Neutrophil (primary cell): ENCODE data around the gene LRMDA.

Experiments
- H3K27ac ChIP-seq: fragments of 200-600 bp; sonication (generic); 2 replicates; pipeline ENCODE4 v1.5.1; 2016; ENCODE audit warnings: mild to moderate bottlenecking, moderate library complexity
- H3K27me3 ChIP-seq: fragments of 200-600 bp; sonication (generic); 2 replicates; pipeline ENCODE4 v1.6.0; 2016; ENCODE audit warnings: mild to moderate bottlenecking
- H3K36me3 ChIP-seq: fragments of 200-600 bp; sonication (generic); 2 replicates; pipeline ENCODE4 v1.5.1; 2017
- H3K4me1 ChIP-seq, 2 experiments: fragments of 200-600 bp in 1 of 2; sonication (generic) in 1 of 2; 1 replicate in 1 of 2; 2 replicates in 1 of 2; pipeline versions ENCODE4 v1.5.1 to v1.6.1; 2013 to 2016; ENCODE audit warnings: low read depth in 1 of 2, low read length in 1 of 2, mild to moderate bottlenecking in 1 of 2, moderate library complexity in 1 of 2; ENCODE audit not compliant: control insufficient read depth in 1 of 2, insufficient read depth in 1 of 2
- H3K4me3 ChIP-seq, 2 experiments: fragments of 200-600 bp in 1 of 2; sonication (generic) in 1 of 2; 1 replicate in 1 of 2; 2 replicates in 1 of 2; pipeline ENCODE4 v1.5.1; 2013 to 2016; ENCODE audit warnings: low read depth in 1 of 2, low read length in 1 of 2, mild to moderate bottlenecking in 1 of 2, moderate library complexity in 1 of 2
- H3K9me3 ChIP-seq: fragments of 200-600 bp; sonication (generic); 2 replicates; pipeline ENCODE4 v1.5.1; 2016
- TF ChIP-seq, protein P1 (sequence below): fragments of 200-600 bp; sonication (generic); IDR thresholded peaks from 2 replicates; pipeline ENCODE4 v1.5.1; 2016; ENCODE audit warnings: antibody characterized with exemption

LRMDA gene

DNA sequence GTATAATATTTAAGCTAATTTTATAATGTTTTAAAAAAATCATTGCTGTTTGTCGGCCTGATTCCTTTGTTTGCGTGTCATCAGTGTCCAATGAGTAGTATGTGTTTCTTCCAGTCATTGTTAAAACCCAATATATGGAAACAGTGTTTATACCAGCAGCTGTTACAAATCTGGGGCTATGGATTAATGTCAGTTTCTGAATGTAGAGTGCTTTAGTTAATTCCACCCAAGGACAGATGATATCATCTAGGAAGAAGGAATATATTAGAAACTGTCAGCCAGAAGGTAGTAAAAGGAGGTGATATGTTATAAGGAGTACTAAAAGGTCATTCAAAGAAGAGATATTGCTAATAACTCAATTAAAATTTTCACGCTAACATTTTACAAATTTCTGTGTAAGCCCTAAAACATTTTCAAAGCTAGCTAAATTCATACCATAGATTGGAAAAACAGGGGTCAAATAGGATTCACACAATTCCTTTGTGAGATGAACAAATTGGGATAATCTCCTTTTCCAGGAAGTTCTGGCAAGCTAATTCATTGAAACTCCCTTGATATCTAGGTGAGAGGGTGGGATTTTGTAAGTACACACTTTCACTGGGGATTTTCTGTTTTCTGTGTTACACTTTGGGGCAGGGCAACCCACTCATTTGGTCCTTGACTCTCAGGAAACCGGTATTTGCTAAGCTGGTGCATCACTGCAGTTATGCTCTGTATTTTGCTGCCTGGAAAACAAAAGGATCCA, 448.8 kb downstream of the LRMDA start:
- H3K4me1 ChIP-seq: peaks cover 0 to 5% of the 10 kb centered on the region in 2 experiments
- no peaks in the 10 kb centered on the region for H3K9me3 ChIP-seq
- TF ChIP-seq, protein P1, sequence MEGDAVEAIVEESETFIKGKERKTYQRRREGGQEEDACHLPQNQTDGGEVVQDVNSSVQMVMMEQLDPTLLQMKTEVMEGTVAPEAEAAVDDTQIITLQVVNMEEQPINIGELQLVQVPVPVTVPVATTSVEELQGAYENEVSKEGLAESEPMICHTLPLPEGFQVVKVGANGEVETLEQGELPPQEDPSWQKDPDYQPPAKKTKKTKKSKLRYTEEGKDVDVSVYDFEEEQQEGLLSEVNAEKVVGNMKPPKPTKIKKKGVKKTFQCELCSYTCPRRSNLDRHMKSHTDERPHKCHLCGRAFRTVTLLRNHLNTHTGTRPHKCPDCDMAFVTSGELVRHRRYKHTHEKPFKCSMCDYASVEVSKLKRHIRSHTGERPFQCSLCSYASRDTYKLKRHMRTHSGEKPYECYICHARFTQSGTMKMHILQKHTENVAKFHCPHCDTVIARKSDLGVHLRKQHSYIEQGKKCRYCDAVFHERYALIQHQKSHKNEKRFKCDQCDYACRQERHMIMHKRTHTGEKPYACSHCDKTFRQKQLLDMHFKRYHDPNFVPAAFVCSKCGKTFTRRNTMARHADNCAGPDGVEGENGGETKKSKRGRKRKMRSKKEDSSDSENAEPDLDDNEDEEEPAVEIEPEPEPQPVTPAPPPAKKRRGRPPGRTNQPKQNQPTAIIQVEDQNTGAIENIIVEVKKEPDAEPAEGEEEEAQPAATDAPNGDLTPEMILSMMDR: no peak
- H3K4me3 ChIP-seq: no peak overlapping the region
- no peak overlapping the region for H3K27ac ChIP-seq
- no peaks in the 10 kb centered on the region for H3K36me3 ChIP-seq
- H3K27me3 ChIP-seq: no peaks in the 10 kb centered on the region

- TF ChIP-seq, protein P1: no peak
- no peaks in the 10 kb centered on the region for H3K9me3 ChIP-seq
- H3K27ac ChIP-seq: no peak overlapping the region
- H3K4me1 ChIP-seq: peaks cover 0 to 7% of the 10 kb centered on the region in 2 experiments
- no peaks in the 10 kb centered on the region for H3K27me3 ChIP-seq
- H3K4me3 ChIP-seq: no peak overlapping the region
- H3K36me3 ChIP-seq: no peaks in the 10 kb centered on the region
Measured at GRCh38 chr10:75883081-75884072, 452.0 kb downstream of the LRMDA start.

DNA sequence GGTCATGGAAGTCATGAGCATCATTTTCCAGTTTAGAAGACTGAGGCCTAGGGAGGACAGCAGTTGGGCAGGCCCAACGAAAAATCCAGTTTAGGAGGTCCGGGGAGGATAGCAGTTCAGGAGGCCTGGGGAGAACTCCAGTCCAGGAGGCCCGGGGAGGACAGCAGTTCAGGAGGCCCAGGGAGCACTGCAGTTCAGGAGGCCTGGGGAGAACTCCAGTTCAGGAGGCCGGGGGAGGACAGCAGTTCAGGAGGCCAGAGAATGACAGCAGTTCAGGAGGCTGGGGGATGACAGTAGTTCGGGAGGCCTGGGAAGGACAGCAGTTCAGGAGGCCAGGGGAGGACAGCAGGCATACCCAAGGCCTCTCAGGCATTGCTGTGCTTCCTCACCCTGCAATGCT, 453.4 kb downstream of the LRMDA start:
- TF ChIP-seq, protein P1: no peak
- no peak overlapping the region for H3K27ac ChIP-seq

DNA sequence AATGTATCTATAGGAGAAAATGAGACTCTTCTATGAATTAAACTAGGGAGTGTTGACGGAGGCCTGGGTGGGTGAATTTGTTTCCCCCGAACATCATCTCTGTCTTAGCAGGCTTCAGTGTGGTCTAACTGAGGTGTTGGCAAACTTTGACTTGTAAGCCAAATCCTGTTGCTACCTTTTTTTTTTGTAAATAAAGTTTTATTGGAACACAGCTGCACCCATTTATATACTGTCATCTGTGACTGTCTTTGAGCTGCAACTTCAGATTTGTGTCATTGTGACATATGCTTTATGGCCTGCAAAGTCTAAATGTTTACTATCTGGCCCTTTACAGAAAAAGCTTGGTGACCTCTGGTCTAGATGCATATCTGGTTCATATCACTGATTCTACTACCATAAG, 455.9 kb downstream of the LRMDA start:
- H3K27me3 ChIP-seq: no peaks in the 10 kb centered on the region
- no peak overlapping the region for H3K27ac ChIP-seq
- H3K4me1 ChIP-seq: peaks cover 0 to 7% of the 10 kb centered on the region in 2 experiments
- no peaks in the 10 kb centered on the region for H3K9me3 ChIP-seq
- no peaks in the 10 kb centered on the region for H3K36me3 ChIP-seq
- TF ChIP-seq, protein P1: no peak
- no peak overlapping the region for H3K4me3 ChIP-seq

More for the DNA sequence above, 453.4 kb downstream of the LRMDA start:
- H3K36me3 ChIP-seq: no peaks in the 10 kb centered on the region
- peaks cover 0 to 7% of the 10 kb centered on the region in 2 experiments for H3K4me1 ChIP-seq
- no peaks in the 10 kb centered on the region for H3K27me3 ChIP-seq
- no peak overlapping the region for H3K4me3 ChIP-seq
- H3K9me3 ChIP-seq: no peaks in the 10 kb centered on the region

- Histone ChIP-seq H3K9me3 (no peaks in the 10 kb centered on the region), H3K27ac (no peak overlapping the region), H3K36me3 (no peaks in the 10 kb centered on the region), H3K4me3 (no peak overlapping the region), H3K4me1 (peaks cover 0 to 7% of the 10 kb centered on the region in 2 experiments), H3K27me3 (no peaks in the 10 kb centered on the region)
- TF ChIP-seq, protein P1: no peak
Measured at GRCh38 chr10:75887992-75888680, 456.7 kb downstream of the LRMDA start.
